ENCODE results near the gene PHF12. TPM values are rescaled to one million over a fixed set of nuclear protein-coding genes. Genes with fewer than 3 reads are reported as not detected.

Gene PHF12
- total and polyA plus RNA-seq, 2 of the 13 experiments (the other 11 are each of a cell fraction or from before 2014, with no cell fraction given), result 9.8 to 17.1 TPM

- peak; percentile 93 for ATAC-seq
- Histone ChIP-seq H3K4me2 (ENCODE audit: low read depth, low read length) (no peak overlapping the region), H4K20me1 (ENCODE audit: insufficient read depth, low read length) (no peaks in the 10 kb centered on the region), H3K9ac (ENCODE audit: insufficient read depth, low read depth, low read length) (no peak overlapping the region), H3K27me3 (ENCODE audit: control insufficient read depth in 1 of 2, insufficient read depth in 2 of 2, low read length in 2 of 2) (no peaks in the 10 kb centered on the region), H3K79me2 (ENCODE audit: insufficient read depth, low read length) (no peaks in the 10 kb centered on the region), H3K4me1 (ENCODE audit: insufficient read depth, low read length) (no peaks in the 10 kb centered on the region), H2AFZ (ENCODE audit: low read length) (no peak overlapping the region), H3K36me3 (replicated peaks in 1 of 2; ENCODE audit: control insufficient read depth in 1 of 2, insufficient read depth in 2 of 2, low read length in 2 of 2) (peaks cover 26 to 43% of the 10 kb centered on the region in 2 experiments), H3K27ac (ENCODE audit: extremely low read length, insufficient read depth, low read length) (no peak overlapping the region), H3K9me3 (ENCODE audit: low read length) (no peaks in the 10 kb centered on the region), H3K4me3 (replicated peaks in 1 of 3; ENCODE audit: insufficient read depth in 1 of 3, low read depth in 2 of 3, low read length in 3 of 3) (no peak overlapping the region)
- ChIA-PET CTCF (ENCODE audit: low intra/inter-chr PET ratio, low total read pairs) (interaction anchor here (1.2 to 2.4 kb wide), 4 partner anchors 24 to 152 kb away, joined by 3 to 20 read pairs (median 8); partner anchors contain the start of gene DHRS13), POLR2A (interaction anchor here (1.2 to 1.4 kb wide), 2 partner anchors 11 to 23 kb away, joined by 3 to 5 read pairs; no protein-coding TSS in a partner anchor)
- 83% methylated on average over 2 of the region's 4 CpGs for WGBS (ENCODE audit: low lambda C conversion rate)
- peak; percentile 57 for DNase-seq (ENCODE audit: low spot score)
- in situ Hi-C loops (cut with HindIII; ENCODE audit: extremely low pct_ligation_motif_present, low pct_unique_long_range_greater_than_20kb) (loop anchor here (25.0 kb wide), 1 partner anchor 242 kb away; the partner anchor contains the start of gene BLTP2), intact Hi-C loops (cut with micrococcal nuclease; ENCODE audit: unreplicated experiment) (loop anchor here (1.0 kb wide), 1 partner anchor 116 kb away; no protein-coding TSS in a partner anchor)
- peak; percentile 86 for FAIRE-seq
- BruUV-seq (replicated peaks), result no TSS peak
- TF ChIP-seq ZNF687 (CRISPR knock-in tag; IDR thresholded peaks at IDR 0.05) (peak; percentile 20; the same call in 1 of the 2 replicates), AHR (CRISPR knock-in tag; IDR thresholded peaks at IDR 0.05) (no peak), MLLT10 (CRISPR knock-in tag; IDR thresholded peaks at IDR 0.05) (no peak), ZNF441 (CRISPR knock-in tag; IDR thresholded peaks at IDR 0.05; ENCODE audit: borderline replicate concordance) (no peak), CBX5 (CRISPR knock-in tag; IDR thresholded peaks at IDR 0.05; ENCODE audit: borderline replicate concordance) (peak; percentile 37; the same call in 1 of the 2 replicates), KDM2A (CRISPR knock-in tag; IDR thresholded peaks at IDR 0.05; ENCODE audit: borderline replicate concordance, low read depth) (0 out of 2 replicates have a peak, but pooled peaks have one; percentile 22), CAMTA2 (CRISPR knock-in tag; IDR thresholded peaks at IDR 0.05; ENCODE audit: borderline replicate concordance) (no peak), POGZ (CRISPR knock-in tag; IDR thresholded peaks at IDR 0.05) (no peak), PATZ1 (CRISPR knock-in tag; IDR thresholded peaks at IDR 0.05) (peak; percentile 31; the same call in 1 of the 2 replicates), ZNF382 (CRISPR knock-in tag; IDR thresholded peaks at IDR 0.05; ENCODE audit: borderline replicate concordance) (no peak), CTCF (CRISPR knock-in tag; IDR thresholded peaks at IDR 0.05) (peak; percentile 89)
Measured at GRCh38 chr17:28878981-28879380, 72.3 kb downstream of the PHF12 start.
